Measurements from ENCODE around the gene ZNF750.

ZNF750 gene

DNA sequence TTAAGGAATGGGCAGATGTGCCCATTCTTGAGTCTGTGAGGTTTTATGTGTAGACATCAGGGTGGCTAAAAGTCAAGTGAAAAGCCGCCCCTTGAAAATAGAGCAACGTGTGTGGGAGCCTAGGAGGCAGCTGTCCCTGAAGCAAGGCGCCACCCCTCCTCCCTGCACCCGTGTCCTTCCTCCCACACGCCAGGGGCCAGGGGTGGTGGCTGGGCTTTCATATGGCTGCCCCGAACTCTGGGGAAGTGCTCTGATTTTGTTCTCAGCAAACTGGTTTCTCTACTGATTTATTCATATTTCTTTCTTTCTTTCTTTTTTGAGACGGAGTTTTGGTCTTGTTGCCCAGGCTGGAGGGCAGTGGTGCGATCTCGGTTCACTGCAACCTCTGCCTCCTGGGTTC is 4.7 kb downstream of the ZNF750 start:
- DNase-seq (ENCODE audit: low spot score), result no peak

GRCh38 chr17:82832881-82833475 is 6.8 kb downstream of the ZNF750 start:
- DNase-seq (ENCODE audit: low spot score), result no peak

DNA sequence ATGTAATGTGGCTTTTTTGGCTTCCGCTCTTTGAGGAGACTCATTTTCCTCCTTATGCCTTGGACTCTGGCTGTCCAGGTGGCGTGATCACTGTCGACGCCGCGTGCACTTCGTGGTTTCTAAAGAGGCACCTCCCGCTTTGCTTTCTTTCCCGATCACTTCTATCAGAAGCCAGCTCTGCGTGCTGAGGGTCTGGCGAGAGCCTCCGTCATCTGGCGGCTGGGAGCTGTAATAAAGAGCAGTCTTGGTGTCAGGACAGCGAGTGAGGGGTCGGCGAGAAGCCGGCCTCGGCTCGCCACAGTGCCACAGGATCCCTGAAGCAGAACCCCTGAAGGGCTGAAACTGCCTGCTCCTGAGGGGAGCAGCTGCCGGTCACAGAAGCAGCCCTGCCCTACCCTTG is 7.4 kb downstream of the ZNF750 start:
- no peak for DNase-seq (ENCODE audit: low spot score)

DNA sequence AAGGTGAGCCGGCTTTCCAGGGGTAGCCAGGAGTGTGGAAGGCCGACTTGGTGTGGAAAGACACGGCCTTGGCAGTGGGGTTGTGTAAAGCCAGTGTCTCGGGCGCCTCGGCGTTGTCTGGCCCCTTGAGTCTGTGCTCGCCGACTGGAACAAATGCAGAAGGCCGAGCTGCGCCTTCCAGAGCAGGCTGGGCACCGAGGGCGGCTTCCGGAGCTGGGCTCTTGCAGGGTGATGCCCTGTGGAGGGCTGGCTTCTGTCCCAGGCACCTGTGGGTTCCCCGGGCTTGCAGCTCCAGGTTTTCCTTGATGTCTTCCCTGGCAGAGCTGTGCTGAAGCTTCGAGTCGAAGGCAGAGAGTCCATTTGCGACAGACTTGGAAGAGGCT is 8.0 kb downstream of the ZNF750 start:
- DNase-seq (ENCODE audit: low spot score), result no peak

DNA sequence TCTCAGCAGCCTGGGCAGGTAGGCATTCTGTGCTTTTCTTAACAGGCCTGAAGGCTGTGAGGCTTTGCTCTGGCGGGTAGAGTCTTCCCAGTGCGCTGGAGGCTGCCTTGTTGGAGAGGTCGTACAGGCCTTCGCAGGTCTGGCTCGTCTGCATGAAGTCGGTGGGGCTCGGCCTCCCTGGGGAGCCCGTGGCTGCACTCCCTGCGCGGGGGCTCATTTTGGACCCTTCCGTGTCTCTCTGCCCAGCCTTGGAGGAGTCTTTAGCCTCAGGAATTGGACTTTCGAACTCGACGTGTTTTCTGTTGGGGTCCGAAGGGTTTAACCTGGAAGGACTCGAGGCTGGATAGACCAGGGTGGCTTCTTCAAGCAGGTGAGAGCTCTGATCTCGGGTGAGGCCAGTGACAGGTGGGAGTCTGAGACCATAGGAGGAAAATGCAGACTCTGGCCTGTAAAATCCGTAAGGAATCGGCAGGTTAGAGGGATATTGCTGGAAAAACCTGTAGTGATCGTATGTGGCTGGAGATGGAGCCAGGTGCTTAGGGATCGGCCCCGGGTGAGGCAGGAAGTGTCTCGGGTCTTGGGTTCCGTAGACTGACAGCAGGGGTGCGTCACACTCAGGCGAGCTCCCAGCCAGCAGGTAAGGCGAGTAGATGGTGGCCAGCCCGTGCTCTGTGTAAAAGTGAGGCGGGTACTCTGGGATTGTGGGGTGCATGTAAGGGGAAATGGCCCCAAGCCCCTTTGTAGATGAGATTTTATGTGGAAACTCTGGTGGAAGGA is 8.6 kb downstream of the ZNF750 start:
- DNase-seq (ENCODE audit: low spot score), result no peak

DNA sequence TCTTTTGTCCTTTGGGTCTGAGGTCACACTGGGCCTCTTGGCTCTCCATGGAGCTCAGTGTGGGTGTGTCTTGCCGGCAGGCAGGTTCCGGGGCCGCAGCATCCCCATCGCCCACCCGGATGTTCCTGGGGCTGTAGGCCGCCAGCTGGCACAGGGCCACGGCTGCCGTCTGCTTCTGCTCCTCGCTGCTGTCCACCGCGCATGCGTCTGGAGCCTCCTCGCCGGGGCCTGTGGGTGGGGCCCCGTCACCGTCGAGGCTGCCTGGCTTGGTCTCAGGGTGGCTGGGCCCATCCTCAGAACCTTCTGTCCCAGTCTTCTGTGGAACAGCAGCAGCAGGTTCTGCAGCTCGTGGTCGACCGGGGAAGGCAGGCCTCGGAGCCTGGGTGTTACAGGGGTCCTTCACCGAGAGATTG is 9.6 kb downstream of the ZNF750 start:
- no peak for DNase-seq (ENCODE audit: low spot score)

- no peak for DNase-seq (ENCODE audit: low spot score)
These were observed 10.8 kb downstream of the ZNF750 start for GRCh38 chr17:82828875-82829487.

GRCh38 chr17:82826956-82827355 is 12.9 kb downstream of the ZNF750 start:
- no peak for DNase-seq (ENCODE audit: low spot score)

DNA sequence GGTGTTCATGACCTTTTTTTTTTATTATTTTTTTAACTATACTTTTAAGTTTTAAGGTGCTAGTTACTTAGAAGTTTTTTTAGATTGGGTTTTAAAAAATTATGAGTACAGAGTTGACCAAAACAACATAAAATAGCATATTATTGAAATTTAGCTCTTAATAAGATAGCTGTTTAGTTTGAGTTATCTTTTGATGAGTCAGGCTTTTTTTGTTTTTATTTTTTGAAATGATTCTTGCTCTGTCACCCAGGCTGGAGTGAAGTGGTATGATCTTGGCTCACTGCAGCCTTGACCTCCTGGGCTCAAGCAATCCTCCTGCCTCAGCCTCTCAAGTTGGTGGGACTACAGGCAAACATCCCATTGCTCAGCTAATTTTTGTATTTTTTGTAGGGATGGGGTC is 13.6 kb downstream of the ZNF750 start:
- no peak for DNase-seq (ENCODE audit: low spot score)

GRCh38 chr17:82825540-82826124 is 14.2 kb downstream of the ZNF750 start:
- no peak for DNase-seq (ENCODE audit: low spot score)

DNA sequence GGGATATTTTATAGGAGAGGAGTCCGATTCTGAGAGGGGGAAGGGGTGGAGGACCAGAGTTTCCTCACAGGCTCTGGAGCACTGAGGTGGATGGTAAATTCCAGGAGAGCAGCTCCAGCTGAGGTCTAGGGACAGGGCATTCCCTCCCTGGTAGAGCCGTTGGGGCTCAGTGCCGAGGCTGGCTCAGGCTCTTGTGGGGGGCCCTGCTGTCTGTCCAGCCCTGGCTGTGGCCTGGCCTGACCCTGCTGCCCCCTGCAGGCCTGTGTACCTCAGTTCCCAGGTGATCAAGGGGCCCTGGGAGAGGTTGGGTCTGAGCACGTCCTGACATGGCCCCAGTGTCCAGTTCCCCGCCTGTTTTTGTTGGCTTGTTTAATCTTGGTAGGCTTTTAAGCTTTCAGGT is 16.8 kb downstream of the ZNF750 start:
- no peak for DNase-seq (ENCODE audit: low spot score)

GRCh38 chr17:82822281-82822680 is 17.5 kb downstream of the ZNF750 start:
- DNase-seq (ENCODE audit: low spot score), result no peak

DNA sequence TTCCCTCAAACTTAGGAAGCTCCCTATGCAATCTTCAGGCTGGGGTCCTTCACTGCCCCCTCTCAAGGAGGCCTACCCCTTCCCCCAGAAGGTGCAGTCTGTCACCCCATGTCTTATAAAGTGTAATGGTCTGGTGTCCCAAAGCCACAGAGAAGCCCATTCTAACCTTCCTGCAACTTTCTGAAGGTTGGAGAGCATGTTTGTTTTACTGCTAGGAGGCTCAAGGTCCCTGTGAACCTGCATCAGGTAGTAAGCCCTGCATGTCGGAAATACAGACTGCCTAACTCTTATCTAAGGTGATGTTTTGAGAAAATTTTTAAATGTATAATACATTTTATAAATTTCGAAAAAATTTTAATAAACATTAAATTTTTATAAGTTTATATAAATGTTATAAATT is 18.3 kb downstream of the ZNF750 start:
- DNase-seq (ENCODE audit: low spot score), result no peak

DNA sequence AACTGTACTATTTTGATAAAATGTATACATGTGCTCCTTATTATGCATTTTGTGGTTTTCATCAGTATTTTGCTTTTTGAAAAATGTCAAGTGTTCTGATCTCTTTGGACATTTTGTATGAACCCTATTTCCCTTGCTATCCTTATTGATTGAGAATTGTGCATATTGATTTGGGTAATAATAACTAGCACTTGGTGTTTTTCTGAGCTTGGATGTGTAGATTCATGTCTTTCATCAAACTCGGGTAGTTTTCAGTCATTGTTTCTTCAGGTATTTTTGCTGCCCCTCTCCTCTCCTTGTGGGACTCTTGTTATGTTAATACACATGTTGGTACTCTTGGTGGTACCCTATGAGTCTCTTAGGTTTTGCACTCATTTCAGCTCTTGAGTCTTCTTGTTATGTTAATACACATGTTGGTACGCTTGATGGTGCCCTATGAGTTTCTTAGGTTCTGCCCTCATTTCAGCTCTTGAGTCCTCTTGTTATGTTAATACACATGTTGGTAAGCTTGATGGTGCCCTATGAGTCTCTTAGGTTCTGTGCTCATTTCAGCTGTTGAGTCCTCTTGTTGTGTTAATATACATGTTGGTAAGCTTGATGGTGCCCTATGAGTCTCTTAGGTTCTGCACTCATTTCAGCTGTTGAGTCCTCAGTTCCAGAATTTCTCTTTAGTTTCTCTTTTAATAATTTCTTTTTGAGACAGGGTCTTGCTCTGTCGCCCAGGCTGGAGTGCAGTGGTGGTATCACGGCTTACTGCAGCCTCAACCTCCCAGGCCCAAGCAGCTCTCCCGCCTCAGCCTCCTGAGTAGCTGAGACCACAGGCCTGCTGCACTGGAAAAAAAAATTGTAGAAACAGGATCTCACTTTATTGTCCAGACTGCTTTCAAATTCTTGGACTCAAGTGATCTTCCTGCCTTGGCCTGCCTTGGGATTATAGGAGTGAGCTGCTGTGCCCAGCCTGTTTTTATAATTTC is 19.3 kb downstream of the ZNF750 start:
- no peak for DNase-seq (ENCODE audit: low spot score)

- DNase-seq (ENCODE audit: low spot score), result no peak
These were observed 21.9 kb downstream of the ZNF750 start for GRCh38 chr17:82817947-82818346.

DNA sequence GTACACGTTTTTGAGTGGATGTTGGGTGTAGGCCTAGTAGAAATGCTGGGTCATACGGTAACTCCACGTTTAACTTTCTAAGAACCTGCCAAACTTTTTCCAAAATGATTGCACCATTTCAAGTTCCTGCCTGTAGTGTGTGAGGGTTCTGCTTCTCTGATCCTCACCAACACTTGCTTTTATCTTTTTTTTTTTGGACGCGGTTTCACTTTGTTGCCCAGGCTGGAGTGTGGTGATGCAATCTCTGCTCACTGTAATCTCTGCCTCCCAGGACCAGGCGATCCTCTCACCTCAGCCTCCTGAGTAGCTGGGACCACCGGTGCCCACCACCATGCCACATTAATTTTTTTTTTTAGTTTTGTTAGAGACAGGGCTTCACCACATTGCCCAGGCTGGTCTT is 23.5 kb downstream of the ZNF750 start:
- no peak for DNase-seq (ENCODE audit: low spot score)

- DNase-seq (ENCODE audit: low spot score), result no peak
These were observed 24.0 kb downstream of the ZNF750 start for GRCh38 chr17:82815790-82816305.

DNA sequence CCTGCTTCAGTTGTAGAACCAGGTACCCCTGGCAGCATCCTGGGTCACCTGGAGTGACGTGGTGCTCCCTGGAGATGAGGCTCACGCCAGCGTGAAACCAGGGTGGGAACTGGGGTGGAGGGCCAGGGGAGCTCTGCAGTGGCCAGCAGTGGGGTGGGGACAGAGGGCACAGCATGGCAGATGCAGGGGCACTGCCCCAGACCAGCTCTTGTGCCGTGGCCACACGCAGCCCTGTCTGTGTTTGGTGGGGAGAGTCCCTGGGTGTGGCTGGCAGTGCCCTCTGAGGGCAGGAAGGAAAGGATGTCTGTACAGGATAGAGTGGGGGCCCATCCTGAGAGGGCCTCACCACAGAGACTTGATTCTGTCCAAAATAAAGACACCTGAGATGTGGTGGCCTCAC is 24.5 kb downstream of the ZNF750 start:
- DNase-seq (ENCODE audit: low spot score), result no peak

DNA sequence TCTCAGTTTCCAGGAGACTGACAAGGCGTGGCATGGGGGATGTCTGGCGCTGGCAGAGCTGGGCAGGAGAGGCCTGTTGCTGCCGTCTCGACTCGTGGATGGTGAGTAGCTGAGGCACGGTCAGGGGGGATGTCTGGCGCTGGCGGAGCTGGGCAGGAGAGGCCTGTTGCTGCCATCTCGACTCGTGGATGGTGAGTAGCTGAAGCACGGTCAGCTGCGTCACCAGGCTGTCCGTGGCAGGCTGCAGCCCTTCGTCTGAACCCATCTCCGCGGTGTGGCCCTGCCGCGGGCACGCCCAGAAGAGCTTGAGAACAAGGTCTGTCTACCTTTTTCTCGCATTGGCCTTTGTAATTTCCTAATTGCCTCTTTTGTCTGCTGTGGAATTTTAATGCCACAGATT is 25.0 kb downstream of the ZNF750 start:
- DNase-seq (ENCODE audit: low spot score), result no peak

- DNase-seq (ENCODE audit: low spot score), result no peak
These were observed 26.3 kb downstream of the ZNF750 start for GRCh38 chr17:82813299-82814051.

- DNase-seq (ENCODE audit: low spot score), result no peak
These were observed 27.2 kb downstream of the ZNF750 start for GRCh38 chr17:82812601-82813000.
